Heart right ventricle (tissue), 16 donors: ENCODE data around the gene TIMM8B. TPM values are rescaled to one million over a fixed set of nuclear protein-coding genes. Genes with fewer than 3 reads are reported as not detected.

Experiments used
- ATAC-seq, 8 donors: fragments of 200-7000 bp; cut with Tn5 transposase; one replicate each; pipeline ENCODE4 v1.9.1; 2020; ENCODE audit warnings: mild to moderate bottlenecking in 8 of 8, moderate library complexity in 8 of 8, moderate number of reproducible peaks in 1 of 8
- DNase-seq, 2 donors: peaks; one replicate each; pipeline ENCODE4 v3.0.0-alpha.2; 2020
- H3K27ac ChIP-seq, 10 donors: fragments of 200-600 bp; sonication (generic) in 2 of 10; one replicate each; pipeline versions ENCODE4 v1.5.0 to v1.8.0; 2020 to 2022; ENCODE audit warnings: mild to moderate bottlenecking in 3 of 10
- H3K27me3 ChIP-seq, 7 donors: fragments of 200-600 bp; one replicate each; pipeline ENCODE4 v1.8.0; 2021 to 2022; ENCODE audit warnings: mild to moderate bottlenecking in 2 of 7
- H3K36me3 ChIP-seq, 9 donors: fragments of 200-600 bp; sonication (generic) in 1 of 9; one replicate each; pipeline versions ENCODE4 v1.5.0 to v1.8.0; 2020 to 2022; ENCODE audit warnings: mild to moderate bottlenecking in 2 of 9
- H3K4me1 ChIP-seq, 9 donors: fragments of 200-600 bp; sonication (generic) in 1 of 9; one replicate each; pipeline versions ENCODE4 v1.5.0 to v1.8.0; 2020 to 2022; ENCODE audit warnings: mild to moderate bottlenecking in 4 of 9
- H3K4me3 ChIP-seq, 10 donors: fragments of 200-600 bp; sonication (generic) in 2 of 10; one replicate each; pipeline versions ENCODE4 v1.5.0 to v1.8.0; 2020 to 2022; ENCODE audit warnings: mild to moderate bottlenecking in 7 of 10, moderate library complexity in 2 of 10
- H3K9me3 ChIP-seq, 11 donors: fragments of 200-600 bp in 10 of 11; sonication (generic) in 2 of 11; one replicate each; pipeline versions ENCODE4 v1.5.0 to v1.8.0; 2013 to 2022; ENCODE audit warnings: mild to moderate bottlenecking in 2 of 11, control low read depth in 1 of 11, moderate library complexity in 1 of 11
- CTCF ChIP-seq, 9 donors: fragments of 200-600 bp; sonication (generic) in 2 of 9; IDR thresholded peaks; one replicate each; pipeline versions ENCODE4 v1.5.0 to v1.8.0; 2021 to 2022; ENCODE audit warnings: antibody characterized with exemption in 9 of 9, mild to moderate bottlenecking in 5 of 9, moderate library complexity in 1 of 9
- WGBS, 2 donors: extraction: QIAGEN DNeasy Blood & Tissue Kit; methylation state at CpG; one replicate each; pipeline ENCODE4 v1.1.7; 2013; ENCODE audit warnings: inconsistent platforms in 1 of 2; 5-methylcytosine and 5-hydroxymethylcytosine counted together
- intact Hi-C, 10 donors: fragments of 100-400 bp; cut with DNase I; formaldehyde crosslinking; loops; one replicate each; pipeline versions ENCODE4 v1.11.1 to v1.14.2; 2022
- polyA plus RNA-seq, 2 donors: library from polyadenylated mRNA; stranded (reverse); fragments of 200-250 nt; gene quantifications; one replicate each; pipeline ENCODE4 v1.2.3, GENCODE V29; 2013
- total RNA-seq, 10 donors: library from RNA; stranded (reverse); fragmentation: NEBNext Ultra II Directional in 3 of 10; extraction: Animal tissue kit (Norgen Biotek cat#: 25700) in 3 of 10; gene quantifications; one replicate each; pipeline versions ENCODE4 v1.2.1 to v1.2.4, GENCODE V29; 2021 to 2023
- donor health status: Arrhythmogenic right ventricular cardiomyopathy.
- donor health status: ischemic (EF 13 %, LVEDD 7.1; RV severe dilation, severe dysfunction).
- donor health status: healthy with polysubstance abuse.
- donor health status: DM: no; HTN: yes; CAD: no.
- donor health status: DM: no; HTN: no; CAD: no.
- donor health status: ischemic (EF 25% LVEDD 6.9; RV normal size, moderate dysfunction).
- donor health status: ischemic (EF 25% LVEDD 5.7; RV mildly dilated, moderate dysfunction).
- donor health status: healthy.
- donor health status: DM: yes; HTN: yes; CAD: no.
- donor health status: Ischemic cardiomyopathy.
- donor health status: ischemic (EF 35%, LVEDD 5.7; RV mildly dilated, moderate dysfunction).
- donor health status: nonischemic (EF 11% LVEDD 7.7; RV severe dilation, severe dysfunction).
- donor health status: DM: yes; HTN: yes; CAD: no.
- donor health status: PGD.
- donor health status: ischemic (EF 29% LVEDD 5.4; RV normal size, mild dysfunction).
- donor health status: nonischemic (EF 23%, LVEDD 6.1; RV moderate dilation, normal function).

TIMM8B gene
- total and polyA plus RNA-seq, 12 donors, result 142 to 194 (median 168) TPM

DNA sequence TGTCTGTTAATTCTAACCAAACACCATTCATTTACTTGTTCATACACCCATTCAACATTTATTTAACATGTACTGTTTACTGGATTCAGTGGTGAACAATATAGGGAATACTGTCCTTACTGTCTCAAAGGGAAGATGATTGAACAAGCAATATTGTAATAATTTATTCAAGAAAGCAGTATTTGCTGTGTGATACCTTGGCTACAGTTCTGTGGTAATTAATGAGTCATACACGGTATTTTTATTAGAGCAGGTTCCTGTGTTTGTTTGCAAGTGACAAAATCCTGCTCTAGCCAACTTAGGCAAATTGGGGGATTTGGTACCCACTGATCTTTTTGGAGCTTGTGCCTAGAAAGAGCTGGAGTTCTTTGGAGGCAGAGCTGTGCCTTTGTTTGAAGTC lies 28.5 kb downstream of the TIMM8B start:
- DNase-seq, result no peak
- H3K4me1 ChIP-seq, result no peaks in the 10 kb centered on the region
- no peak overlapping the region for H3K4me3 ChIP-seq
- no peak for TF ChIP-seq CTCF (IDR thresholded peaks at IDR 0.05)
- peaks cover 0 to 98% (median 49%) of the 10 kb centered on the region in 9 donors for H3K36me3 ChIP-seq
- no peak for ATAC-seq
- H3K27me3 ChIP-seq, result no peaks in the 10 kb centered on the region
- 66 to 67% methylated on average over 1 of the region's 1 CpG for WGBS, 2 donors
- intact Hi-C loops, result no loop called here
- no peak overlapping the region for H3K27ac ChIP-seq
- no peaks in the 10 kb centered on the region for H3K9me3 ChIP-seq

GRCh38 chr11:112057170-112057569 lies 29.4 kb downstream of the TIMM8B start:
- WGBS, 2 donors, result 66 to 82% methylated on average over 4 of the region's 4 CpGs
- no peak for ATAC-seq

GRCh38 chr11:112051768-112052167 lies 34.8 kb downstream of the TIMM8B start:
- H3K27me3 ChIP-seq, result no peaks in the 10 kb centered on the region
- H3K4me3 ChIP-seq, result no peak overlapping the region
- peaks cover 0 to 9% (median 0%) of the 10 kb centered on the region in 11 donors for H3K9me3 ChIP-seq
- no peak for DNase-seq
- ATAC-seq, result no peak
- intact Hi-C loops, result no loop called here
- H3K27ac ChIP-seq, result peak overlapping the region in 1 of 10 donors; percentile 19
- peaks cover 0 to 12% (median 0%) of the 10 kb centered on the region in 9 donors for H3K4me1 ChIP-seq
- H3K36me3 ChIP-seq, result peaks cover 0 to 100% (median 57%) of the 10 kb centered on the region in 9 donors
- 75 to 77% methylated on average over 3 of the region's 3 CpGs for WGBS, 2 donors
- TF ChIP-seq CTCF (IDR thresholded peaks at IDR 0.05), result no peak

More at GRCh38 chr11:112057170-112057569, 29.4 kb downstream of the TIMM8B start:
- H3K27ac ChIP-seq, result no peak overlapping the region
- H3K4me1 ChIP-seq, result no peaks in the 10 kb centered on the region
- no peak for DNase-seq
- no peak overlapping the region for H3K4me3 ChIP-seq
- no peak for TF ChIP-seq CTCF (IDR thresholded peaks at IDR 0.05)
- intact Hi-C loops, result no loop called here
- no peaks in the 10 kb centered on the region for H3K9me3 ChIP-seq
- peaks cover 0 to 98% (median 47%) of the 10 kb centered on the region in 9 donors for H3K36me3 ChIP-seq
- H3K27me3 ChIP-seq, result no peaks in the 10 kb centered on the region

GRCh38 chr11:112050721-112051120 lies 35.8 kb downstream of the TIMM8B start:
- intact Hi-C loops, result no loop called here
- no peak overlapping the region for H3K27ac ChIP-seq
- H3K4me3 ChIP-seq, result no peak overlapping the region
- TF ChIP-seq CTCF (IDR thresholded peaks at IDR 0.05), result no peak
- DNase-seq (no peak), ATAC-seq (no peak)
- peaks cover 0 to 9% (median 0%) of the 10 kb centered on the region in 11 donors for H3K9me3 ChIP-seq
- H3K27me3 ChIP-seq, result no peaks in the 10 kb centered on the region
- peaks cover 0 to 12% (median 0%) of the 10 kb centered on the region in 9 donors for H3K4me1 ChIP-seq
- H3K36me3 ChIP-seq, result peaks cover 0 to 100% (median 64%) of the 10 kb centered on the region in 9 donors
- WGBS, 2 donors, result 87 to 90% methylated on average over 3 of the region's 3 CpGs
